HG02623 (cell line): ENCODE results near the gene ACSM6.
"Not testable (repeated sequence)": the region's sequence is repeated elsewhere in the genome, so short reads cannot be mapped to it uniquely, and the experiment has no call there.

ENCODE experiments used
- ATAC-seq: cut with Tn5 transposase; IDR thresholded peaks from one replicate; pipeline ENCODE4 v1.9.1; 2021; ENCODE audit warnings: moderate library complexity; ENCODE audit not compliant: unreplicated experiment

Gene ACSM6, protein sequence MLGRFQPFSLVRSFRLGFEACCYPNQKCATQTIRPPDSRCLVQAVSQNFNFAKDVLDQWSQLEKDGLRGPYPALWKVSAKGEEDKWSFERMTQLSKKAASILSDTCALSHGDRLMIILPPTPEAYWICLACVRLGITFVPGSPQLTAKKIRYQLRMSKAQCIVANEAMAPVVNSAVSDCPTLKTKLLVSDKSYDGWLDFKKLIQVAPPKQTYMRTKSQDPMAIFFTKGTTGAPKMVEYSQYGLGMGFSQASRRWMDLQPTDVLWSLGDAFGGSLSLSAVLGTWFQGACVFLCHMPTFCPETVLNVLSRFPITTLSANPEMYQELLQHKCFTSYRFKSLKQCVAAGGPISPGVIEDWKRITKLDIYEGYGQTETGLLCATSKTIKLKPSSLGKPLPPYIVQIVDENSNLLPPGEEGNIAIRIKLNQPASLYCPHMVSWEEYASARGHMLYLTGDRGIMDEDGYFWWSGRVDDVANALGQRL

DNA sequence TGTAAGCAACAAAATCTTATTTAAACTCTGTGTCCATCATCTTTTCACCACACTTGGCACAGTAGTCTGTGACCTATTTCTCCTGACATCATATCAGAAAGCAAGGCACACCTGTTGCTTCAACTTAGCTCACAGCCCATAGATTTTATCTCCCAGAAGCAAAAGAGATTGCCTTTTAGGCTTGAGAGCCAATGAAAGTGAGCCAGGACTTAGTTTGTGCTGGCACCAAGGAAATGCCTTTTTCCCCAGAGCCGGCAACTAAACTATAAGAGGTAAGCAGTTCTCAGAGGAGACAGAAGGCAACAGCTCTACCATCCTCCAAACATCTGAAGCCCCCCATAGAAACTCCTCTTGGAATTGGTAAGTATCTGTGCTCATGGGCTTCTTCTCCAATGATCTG is at the start of gene ACSM6:
Gene ACSM6, plus strand, starts transcription at position 295 of the 400 bp plus-strand sequence. CDS start 248 bp downstream, outside the sequence.
- ATAC-seq, result no peak

DNA sequence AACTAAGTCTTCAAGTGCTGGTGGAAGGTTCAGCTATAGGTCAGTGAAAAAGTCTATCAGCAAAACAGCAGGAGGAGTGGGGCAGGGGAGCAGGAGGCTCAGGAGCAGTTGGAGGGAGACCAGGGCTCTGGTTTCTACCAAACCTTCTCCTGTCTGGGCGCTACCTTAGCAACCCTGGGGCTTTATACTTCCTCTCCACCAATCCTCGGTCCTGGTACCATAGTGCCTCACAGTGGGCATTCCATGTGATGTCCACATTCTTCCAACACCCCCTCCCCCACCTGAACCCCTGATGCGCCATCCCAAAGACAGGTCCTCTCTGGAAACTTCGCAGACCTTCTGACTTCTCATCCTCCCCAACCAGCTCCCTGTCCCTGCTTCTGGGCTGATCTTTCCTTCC is 25.3 kb upstream of the ACSM6 start:
- ATAC-seq, result no peak

DNA sequence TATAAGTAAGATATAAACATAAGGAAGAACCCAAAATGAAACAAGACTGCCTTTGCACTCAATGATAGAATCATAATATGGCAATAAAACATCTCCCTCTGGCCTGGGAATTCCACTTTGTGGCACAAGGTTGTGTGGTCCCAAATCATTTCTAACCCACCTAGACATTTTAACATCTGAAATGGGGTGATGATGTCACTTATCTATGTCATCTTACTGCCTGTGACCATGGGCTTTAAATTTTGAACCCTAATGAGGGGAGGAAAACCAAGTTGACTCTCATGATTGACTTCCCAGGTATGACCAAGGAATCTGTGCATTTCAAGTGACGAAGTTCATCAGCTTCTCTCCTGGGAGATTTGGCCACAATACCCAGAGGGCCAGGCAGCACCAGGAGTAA is 24.5 kb upstream of the ACSM6 start:
- ATAC-seq, result no peak

DNA sequence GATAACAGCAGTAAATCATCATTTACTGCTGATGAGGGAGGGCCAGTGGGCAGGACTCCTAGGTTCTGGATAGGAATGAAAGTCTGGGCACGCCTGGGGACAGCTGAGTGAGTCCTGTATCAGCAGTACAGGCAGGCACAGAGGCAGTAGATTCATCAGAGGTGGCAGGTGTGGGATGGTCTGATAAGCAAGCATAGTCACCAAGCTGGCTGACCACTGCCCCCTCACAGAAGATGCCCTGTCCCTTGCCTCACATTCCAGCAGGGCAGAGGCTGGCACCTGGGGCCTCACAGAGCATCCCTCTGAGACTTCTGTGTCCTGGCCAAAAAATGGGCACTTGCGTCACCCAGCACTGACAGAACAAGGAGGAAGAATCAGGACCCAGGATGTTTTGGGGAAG is 23.2 kb upstream of the ACSM6 start:
- ATAC-seq, result no peak

DNA sequence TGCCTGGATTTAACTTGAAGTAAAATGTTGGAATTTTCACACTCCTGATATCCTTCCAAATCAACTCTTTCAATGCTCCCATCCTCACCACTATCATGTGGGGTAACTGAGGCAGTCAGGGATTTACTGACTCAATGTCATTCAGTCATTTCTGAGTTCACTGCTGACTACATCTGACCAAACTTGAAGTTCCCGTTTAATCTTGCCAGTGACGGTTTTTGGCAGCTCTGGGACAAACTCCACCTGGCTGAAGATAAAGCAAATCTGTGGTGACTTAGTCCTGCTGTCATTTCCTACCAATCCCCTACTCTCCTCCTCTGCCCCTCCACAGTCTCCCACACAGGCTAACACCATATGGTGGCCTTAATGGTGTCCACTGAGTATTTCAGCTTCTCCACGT is 22.7 kb upstream of the ACSM6 start:
- ATAC-seq, result no peak

DNA sequence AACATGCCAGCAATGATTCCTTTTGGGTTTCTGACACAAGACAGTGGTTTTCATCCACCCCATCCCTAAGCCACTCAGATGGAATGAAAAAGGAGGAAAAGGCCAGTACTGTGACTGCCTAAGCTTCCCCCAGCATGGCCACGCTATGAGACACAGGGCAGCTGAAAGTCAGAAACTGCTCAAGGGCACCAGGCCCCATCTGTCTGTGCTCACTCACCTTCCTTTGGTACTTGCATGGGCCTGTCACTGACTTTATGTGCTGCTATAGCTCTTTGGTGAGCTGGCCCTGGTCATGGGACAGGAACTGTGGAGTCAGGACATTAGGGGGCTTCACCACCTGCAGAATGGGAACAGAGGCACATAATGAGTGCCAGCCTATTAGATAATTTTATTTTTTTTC is 21.2 kb upstream of the ACSM6 start:
- no peak for ATAC-seq

DNA sequence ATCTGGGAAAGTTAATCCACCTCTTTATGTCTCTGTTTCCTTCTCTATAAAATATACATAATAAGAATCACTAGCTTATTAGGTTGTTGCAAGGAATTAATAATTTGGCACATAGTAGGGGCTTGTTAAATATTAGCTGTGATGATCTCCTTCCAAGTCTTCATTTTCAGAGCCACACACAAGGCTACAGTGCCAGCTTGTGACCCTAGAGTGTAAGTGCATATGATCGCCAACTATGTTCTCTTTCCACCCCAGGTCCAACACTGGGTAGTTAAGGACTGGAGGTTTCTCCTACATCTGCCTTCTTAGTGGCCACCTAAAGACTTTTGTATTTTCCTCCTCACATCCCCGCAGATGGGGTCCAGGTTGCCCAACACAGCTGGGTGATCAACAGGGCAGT is 17.9 kb upstream of the ACSM6 start:
- no peak for ATAC-seq

DNA sequence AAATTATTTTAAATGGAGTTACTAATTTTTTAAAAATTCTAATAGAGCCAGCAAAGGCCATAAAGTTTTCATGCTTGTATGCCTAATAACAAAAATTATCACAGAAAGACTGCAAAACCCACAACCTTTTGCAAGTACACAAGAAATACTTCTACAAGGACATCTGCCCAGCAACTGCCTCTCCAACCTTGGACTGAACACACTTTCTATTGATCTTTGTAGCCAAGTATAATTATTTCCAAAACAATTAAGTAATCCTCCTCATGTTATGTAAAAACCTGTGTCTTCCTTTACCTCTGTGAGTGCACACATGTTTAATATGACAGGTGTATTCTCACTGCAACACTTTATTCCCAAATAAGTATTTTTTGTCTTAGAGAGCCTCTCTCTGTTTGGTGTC is 16.6 kb upstream of the ACSM6 start:
- no peak for ATAC-seq

DNA sequence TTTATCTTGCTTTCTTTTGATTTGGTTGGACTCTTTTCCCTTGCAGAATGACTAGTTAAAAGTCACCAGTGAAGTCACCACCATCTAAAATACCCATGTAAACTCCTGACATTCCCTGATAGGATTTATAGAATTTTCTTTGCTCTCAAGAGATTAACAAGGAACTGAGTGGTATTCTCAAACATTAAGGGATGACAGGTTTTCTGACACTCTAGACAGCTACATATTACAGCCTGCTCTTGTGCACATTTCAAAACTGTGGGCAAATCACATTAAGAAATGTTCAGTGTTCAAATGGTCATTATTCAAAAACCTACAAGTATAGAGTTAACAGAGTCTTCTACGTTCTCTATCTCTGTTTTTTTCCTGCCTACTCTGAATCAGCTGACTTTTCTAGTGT is 15.8 kb upstream of the ACSM6 start:
- ATAC-seq, result no peak

DNA sequence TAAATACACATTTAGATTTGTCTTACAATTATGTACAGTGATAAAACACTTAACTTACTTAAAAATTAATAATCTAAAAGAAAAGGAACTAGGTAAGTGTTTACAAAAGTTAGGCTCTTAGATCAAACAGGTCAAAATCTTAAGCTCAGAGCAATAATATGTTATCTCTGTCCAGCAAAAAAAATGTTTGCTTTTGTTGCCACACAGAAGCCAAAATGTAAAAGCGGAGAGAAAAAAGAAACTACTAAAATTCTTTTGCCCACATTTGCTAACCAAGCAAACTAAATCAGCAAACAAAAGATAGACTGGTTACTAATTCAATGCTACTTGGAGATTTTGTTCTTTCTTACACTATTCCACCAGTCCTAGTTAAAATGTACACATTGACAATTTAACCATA is 15.2 kb upstream of the ACSM6 start:
- ATAC-seq, result no peak

DNA sequence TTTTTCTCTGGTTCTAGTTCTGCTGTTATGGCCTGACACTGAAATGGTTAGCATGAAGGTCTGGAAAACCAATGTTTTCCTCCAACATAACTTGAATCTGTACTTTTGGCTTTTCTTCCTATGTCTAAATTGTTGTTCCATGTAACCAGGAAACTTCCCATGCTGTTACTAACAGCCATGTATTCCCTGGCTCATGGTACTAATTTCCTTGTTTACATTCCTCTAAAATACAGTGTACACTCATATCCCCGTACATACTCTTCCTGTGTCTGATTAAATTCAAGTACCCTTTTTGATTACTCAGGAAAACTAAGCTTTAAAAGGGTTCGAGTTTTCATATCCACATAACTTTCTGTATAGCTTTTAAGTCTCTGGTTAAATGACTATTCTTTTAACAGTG is 12.3 kb upstream of the ACSM6 start:
- ATAC-seq, result no peak

DNA sequence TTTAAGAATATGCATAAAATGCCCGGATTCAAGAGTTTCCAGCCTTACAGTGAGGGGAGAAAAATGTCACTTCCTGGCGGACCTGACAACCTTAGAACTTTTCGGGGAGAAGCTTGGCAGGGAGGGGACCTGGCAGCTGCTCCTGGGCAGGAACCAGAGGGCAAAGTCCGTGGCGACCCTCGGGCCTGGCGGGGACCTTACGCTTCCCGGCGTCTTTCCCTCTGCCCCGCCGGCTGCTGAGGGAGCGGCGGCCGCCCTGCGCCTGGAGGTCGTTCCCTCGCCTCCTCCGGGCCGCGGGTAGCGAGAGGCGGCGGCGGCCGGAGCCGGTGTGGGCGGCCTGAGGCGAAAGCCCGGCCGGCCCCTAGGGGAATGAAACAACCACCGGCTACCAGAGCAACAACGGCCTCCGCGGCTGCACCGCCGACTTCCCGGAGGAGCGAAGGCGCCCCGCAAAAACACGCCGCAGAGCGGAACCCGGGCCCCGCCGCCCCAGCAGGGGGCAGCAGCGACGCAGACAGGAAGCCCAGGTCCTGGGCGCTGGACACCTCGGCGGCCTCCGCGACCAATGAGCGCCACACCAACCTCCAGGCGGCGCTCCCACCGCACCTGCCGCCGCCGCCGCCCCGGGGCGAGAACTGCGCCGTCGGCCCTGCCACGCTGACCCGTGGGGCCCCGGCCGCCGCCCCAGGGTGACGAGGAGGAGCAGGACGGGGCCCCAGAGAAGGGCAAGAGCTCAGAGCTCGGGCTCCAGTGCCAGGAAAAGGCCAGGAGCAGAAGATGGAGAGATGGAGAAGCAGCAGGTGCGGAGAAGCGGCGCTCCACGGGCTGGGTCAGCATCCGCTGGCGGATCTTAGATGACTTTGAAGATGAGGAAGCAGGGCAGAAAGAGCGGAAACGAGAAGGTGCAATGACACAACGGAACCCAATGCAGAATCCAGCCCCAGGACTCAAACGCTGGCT is 10.5 kb upstream of the ACSM6 start:
- peak; percentile 98 for ATAC-seq

DNA sequence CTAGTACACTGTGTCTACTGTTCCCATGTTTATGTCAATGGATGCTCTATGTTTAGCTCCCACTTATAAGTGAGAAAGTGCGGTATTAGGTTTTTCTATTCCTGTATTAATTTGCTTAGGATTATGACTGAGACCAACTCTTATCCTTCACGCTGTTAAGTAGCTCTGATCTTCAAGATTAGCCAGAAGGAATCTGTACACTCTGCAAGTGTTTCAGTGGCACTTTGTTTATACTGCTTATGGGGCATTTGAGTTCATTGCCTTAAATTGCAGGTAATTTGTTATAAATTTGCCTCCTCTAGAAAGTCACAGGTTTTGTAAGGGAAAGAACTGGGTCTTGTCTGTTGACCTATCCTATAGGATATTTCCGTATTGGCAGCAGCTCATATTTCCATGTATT is 6.4 kb upstream of the ACSM6 start:
- no peak for ATAC-seq

DNA sequence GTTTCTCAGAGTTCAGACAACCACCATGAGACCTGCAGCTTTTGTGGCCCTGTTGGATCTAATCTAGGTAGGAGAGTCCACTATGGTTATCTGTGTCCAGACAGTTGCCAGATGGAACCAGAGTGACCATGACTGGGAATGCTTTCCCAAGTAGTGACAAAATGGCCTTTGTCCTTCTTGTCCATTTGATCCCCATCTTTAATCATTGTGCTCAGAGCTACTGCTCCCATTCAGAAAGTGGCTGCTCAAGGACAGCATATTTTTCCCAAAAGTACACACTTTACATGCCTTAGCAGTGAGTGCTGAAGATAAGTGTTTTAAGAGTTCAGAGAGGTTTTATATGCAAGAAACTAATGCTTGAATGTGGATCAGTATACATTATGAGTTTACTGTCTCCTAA is 5.4 kb upstream of the ACSM6 start:
- no peak for ATAC-seq

DNA sequence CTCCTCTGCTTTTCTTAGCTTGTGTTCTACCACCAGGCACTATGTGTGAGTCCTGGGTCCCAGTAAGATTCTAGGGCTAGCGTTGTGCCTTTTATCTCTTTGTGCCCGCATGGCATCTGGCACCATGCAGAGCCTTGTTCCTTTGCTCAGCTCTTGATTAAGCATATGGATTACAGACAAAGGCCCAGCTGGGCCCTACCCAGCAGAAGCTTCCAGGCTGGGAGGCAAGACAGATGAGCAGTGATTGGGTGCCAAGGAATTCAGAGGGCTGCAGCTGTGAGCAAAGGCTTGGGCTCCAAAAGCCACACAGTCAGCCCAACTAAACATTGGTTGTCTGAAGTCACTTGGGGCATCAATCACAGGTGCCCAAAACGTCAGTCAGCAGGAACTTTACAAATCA is 2.0 kb downstream of the ACSM6 start:
- ATAC-seq, result no peak

DNA sequence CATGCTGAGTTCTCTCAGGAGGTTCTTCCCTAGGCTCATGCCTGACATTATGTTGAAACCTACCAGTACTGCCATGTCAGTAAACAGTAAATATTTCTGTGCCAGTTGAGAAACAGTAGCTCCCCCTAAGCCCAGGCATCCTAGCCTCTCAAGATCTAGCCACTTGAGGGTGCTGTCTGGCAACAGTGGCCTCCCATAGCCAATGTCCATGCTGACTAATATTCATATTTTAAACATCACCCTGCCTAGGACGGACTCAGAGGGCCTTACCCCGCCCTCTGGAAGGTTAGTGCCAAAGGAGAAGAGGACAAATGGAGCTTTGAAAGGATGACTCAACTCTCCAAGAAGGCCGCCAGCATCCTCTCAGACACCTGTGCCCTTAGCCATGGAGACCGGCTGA is 7.7 kb downstream of the ACSM6 start:
- ATAC-seq, result no peak

DNA sequence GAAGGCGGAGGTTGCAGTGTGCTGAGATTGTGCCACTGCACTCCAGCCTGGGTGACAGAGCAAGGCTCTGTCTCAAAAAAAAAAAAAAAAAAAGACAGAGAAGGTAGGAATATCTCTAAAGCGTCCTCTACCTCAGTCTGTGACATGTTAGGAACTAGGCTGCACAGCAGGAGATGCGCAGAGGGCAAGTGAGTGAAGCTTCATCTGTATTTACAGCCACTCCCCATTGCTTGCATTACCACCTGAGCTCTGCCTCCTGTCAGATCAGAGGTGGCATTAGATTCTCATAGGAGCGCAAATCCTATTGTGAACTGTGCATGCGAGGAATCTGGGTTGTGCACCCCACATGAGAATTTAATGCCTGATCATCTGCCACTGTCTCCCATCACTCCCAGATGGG is 8.8 kb downstream of the ACSM6 start:
- not testable (repeated sequence) for ATAC-seq

DNA sequence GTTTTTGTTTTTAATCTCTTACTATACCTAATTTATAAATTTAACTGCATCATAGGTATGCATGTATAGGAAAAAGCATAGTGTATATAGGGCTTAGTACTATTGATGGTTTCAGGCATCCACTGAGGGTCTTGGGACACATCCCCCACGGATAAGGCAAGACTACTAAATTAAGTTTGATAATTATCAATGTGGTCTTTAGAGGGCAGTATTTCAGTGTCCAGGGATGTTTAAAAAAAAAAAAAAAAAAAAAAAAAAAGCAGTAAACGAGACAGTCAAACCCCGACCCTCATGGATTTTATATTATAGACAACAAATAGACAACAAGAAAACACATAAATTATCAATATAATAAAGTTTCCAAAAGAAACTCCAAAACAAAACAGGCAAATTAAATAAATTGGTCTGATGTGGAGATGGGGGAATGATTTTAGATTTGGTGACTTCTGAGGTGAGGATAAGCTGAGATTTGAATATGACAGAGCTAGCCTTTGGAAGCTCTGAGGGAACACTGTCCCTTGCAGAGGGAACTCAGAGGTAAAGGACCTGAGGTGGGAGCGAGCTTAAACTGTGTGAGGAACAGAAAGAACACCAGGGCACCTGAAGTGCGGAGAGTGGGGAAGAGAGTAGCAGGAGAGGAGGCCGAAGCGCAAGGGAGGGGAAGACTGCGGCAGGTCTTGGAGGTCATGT is 14.8 kb downstream of the ACSM6 start:
- ATAC-seq, result no peak

DNA sequence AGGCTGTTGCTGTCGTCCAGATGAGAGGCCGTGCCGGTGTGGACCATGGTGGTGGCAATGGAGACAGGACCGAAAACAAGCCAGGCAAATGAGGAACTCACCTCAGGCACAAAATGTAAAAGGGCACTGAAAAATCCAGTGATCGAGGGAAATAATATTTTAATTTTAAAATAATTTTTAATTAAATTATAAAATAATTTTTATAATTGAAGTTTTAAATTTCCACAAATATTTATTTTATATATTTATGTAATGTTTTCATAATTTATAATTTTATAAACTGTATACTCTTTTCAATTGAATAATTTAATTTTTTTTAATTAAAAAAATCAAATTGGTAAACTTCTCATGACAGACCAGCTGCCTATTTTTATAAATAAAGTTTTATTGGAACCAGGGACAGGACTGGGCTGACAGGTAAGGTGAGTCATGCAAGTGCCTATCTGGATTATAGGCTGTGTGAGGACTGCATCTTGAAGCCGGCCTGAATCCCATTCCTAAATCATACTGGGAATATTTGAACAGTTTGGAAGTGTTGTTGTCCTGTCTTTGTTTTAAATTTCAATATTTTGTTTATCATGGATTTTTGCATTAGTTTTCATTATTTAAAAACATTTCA is 15.6 kb downstream of the ACSM6 start:
- no peak for ATAC-seq

DNA sequence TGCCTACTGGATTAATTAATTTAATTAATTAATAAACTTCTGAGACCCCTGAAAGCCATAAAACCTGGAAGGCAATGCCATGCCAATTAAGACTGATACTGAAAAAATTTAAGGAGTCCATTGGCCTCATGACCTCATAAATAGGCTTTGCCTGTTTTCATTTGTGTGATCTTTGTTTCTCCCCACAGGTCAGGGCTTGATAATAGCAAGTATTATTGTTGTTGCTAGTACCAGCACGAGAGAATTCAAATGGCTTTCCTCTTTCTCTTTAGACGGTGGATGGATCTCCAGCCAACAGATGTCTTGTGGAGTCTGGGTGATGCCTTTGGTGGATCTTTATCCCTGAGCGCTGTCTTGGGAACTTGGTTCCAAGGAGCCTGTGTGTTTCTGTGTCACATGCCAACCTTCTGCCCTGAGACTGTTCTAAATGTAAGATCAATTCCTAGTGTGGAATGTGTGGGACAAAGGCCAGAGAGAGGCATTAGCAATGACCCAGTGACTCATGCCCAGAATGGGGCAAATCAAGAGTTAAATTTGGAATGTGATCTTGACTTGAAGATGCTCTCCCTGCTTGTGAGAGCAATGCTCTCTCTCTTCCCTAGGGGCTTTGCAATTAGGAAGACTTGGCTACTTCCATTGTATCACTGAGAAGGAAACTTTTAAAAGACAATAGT is 17.7 kb downstream of the ACSM6 start:
- ATAC-seq, result no peak
